Keratinocyte (primary cell): ENCODE results near the gene HIVEP1.
"Not testable (repeated sequence)": the region's sequence is repeated elsewhere in the genome, so short reads cannot be mapped to it uniquely, and the experiment has no call there.

Experiments
- CTCF ChIP-seq, 3 experiments: IDR thresholded peaks in 1 of 3; conservative IDR thresholded peaks in 1 of 3; optimal IDR thresholded peaks in 1 of 3; 2 replicates in 2 of 3; 3 replicates in 1 of 3; pipeline versions ENCODE3 to v1.5.1; 2011; ENCODE audit warnings: low read length in 3 of 3, mild to moderate bottlenecking in 3 of 3, moderate library complexity in 2 of 3, control low read depth in 1 of 3, inconsistent platforms in 1 of 3; ENCODE audit not compliant: insufficient read depth in 2 of 3; ENCODE audit errors: extremely low read depth in 1 of 3
- EZH2 ChIP-seq: IDR thresholded peaks from one replicate; pipeline ENCODE4 v1.6.1; 2012; ENCODE audit warnings: inconsistent platforms, mild to moderate bottlenecking, low read length, moderate library complexity

DNA sequence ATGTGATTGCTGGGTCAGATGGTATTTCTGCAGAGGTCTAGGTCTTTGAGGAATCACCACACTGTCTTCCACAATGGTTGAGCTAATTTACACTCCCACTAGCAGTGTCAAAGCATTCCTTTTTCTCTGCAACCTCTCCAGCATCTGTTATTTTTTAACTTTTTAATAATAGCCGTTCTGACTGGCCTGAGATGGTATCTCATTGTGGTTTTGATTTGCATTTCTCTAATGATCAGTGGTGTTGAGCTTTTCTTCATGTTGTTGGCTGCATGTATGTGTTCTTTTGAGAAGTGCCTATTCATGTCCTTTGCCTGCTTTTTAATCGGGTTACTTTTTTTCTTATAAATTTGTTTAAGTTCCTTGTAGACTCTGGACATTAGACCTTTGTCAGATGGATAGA is 143.7 kb downstream of the HIVEP1 start:
- not testable (repeated sequence) for TF ChIP-seq CTCF (optimal IDR thresholded peaks at IDR 0.05 in 1 of 3, IDR thresholded peaks at IDR 0.05 in 1 of 3, conservative IDR thresholded peaks at IDR 0.05 in 1 of 3; ENCODE audit: extremely low read depth in 1 of 3, insufficient read depth in 2 of 3, low read length in 3 of 3); EZH2
